Lower leg skin (tissue), 3 donors: Measurements from ENCODE around the gene PREX1.

Experiments
- CTCF ChIP-seq, 3 donors: fragments of 450-650 bp; IDR thresholded peaks; one replicate each; pipeline ENCODE4 v1.5.1; 2016; ENCODE audit warnings: antibody characterized with exemption in 3 of 3, mild to moderate bottlenecking in 3 of 3, moderate library complexity in 2 of 3
- POLR2A ChIP-seq, 2 donors: fragments of 450-650 bp; IDR thresholded peaks; one replicate each; pipeline ENCODE4 v1.6.1; 2016 to 2017; ENCODE audit warnings: antibody characterized with exemption in 2 of 2, mild to moderate bottlenecking in 1 of 2, moderate library complexity in 1 of 2

DNA sequence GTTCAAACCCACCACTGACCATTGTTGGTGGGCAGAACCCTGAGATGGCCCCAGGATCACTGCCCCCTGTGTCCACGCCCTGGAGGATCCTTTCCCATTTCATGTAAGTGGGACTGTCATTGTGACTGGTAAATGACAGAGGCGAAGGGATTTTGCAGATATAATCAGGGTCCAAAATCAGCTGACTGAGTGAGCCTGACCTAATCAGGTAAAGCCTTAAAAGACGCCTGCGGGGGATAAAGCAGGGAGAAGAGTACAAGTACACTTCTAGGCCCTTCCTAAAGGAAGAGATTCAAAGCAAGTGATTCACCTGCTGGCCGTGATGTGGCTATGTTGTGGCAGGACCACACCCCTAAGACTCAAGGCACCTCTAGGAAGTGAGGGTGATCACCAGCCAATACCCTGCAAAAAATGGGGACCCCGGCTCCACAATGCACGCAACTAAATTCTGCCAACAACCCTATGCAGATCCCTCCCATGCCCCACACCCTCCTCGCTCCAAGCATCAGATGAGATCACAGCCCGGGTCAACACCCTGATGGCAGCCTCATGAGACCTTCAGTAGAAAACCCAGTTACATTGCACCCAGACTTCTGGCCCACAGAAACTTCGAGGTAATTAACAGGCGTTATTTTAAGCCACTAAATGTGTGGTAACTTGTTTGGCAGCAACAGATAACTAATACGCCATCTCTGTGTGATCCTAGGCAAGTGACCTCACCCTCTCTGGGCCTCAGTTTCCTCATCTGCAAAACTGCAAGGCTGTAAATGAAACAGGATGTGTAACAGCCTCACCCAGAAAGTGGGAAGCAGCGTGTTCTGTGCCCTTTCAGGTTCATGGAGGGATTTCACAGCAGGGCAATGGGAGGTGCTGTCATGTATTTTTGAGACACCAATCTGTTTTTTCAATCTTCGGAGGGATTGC is 11.3 kb downstream of the PREX1 start:
- TF ChIP-seq CTCF (IDR thresholded peaks at IDR 0.05) (no peak), POLR2A (IDR thresholded peaks at IDR 0.05) (no peak)
